A673 (cell line): ENCODE results near the gene TRDMT1. TPM values are rescaled to one million over a fixed set of nuclear protein-coding genes. Genes with fewer than 3 reads are reported as not detected.

Experiments
- BruUV-seq: library from RNA; stranded (reverse); fragments of 400-500 nt; replicated peaks from 2 replicates; lab custom pipeline; 2021; lab: Mats Ljungman, UMichigan
- CTCF ChIA-PET: fragments of 300-600 bp; sonication (Branson Sonifier 250); formaldehyde crosslinking; loops from one replicate; lab custom pipeline; 2022; ENCODE audit warnings: antibody characterized with exemption; lab: Charles Lee
- POLR2A ChIA-PET: fragments of 300-600 bp; sonication (Branson Sonifier 250); formaldehyde crosslinking; loops from one replicate; lab custom pipeline; 2022; ENCODE audit warnings: antibody characterized with exemption; ENCODE audit not compliant: low non-redundant PET; lab: Charles Lee
- DNase-seq: peaks from one replicate; pipeline ENCODE4 v3.0.0-alpha.2; 2015; ENCODE audit warnings: low spot score
- H3K27ac ChIP-seq: fragments of 200-600 bp; sonication (generic); 2 replicates; pipeline ENCODE4 v1.5.1; 2016; ENCODE audit warnings: mixed run types, low read depth, mild to moderate bottlenecking, mixed read lengths, antibody characterized with exemption, low read length; ENCODE audit not compliant: poor library complexity, severe bottlenecking
- H3K27me3 ChIP-seq: fragments of 200-600 bp; sonication (generic); replicated peaks from 2 replicates; pipeline ENCODE4 v1.6.1; 2017; ENCODE audit warnings: mixed run types, low read depth, mild to moderate bottlenecking, mixed read lengths, antibody characterized with exemption, low read length; ENCODE audit not compliant: insufficient read depth, poor library complexity
- H3K36me3 ChIP-seq: fragments of 200-600 bp; sonication (generic); 2 replicates; pipeline ENCODE4 v1.6.1; 2016; ENCODE audit warnings: mixed run types, mild to moderate bottlenecking, mixed read lengths, antibody characterized with exemption, low read length; ENCODE audit not compliant: insufficient read depth, poor library complexity, severe bottlenecking
- H3K4me1 ChIP-seq: fragments of 200-600 bp; sonication (generic); 2 replicates; pipeline ENCODE4 v1.6.1; 2017; ENCODE audit warnings: mixed run types, mild to moderate bottlenecking, mixed read lengths, antibody characterized with exemption, low read length; ENCODE audit not compliant: insufficient read depth, poor library complexity, severe bottlenecking
- H3K4me3 ChIP-seq: fragments of 200-600 bp; sonication (generic); 2 replicates; pipeline ENCODE4 v1.5.1; 2016; ENCODE audit warnings: low read depth, mixed run types, mild to moderate bottlenecking, mixed read lengths, low read length; ENCODE audit not compliant: poor library complexity, severe bottlenecking
- H3K9me3 ChIP-seq: fragments of 200-600 bp; sonication (generic); 2 replicates; pipeline ENCODE4 v1.6.1; 2016; ENCODE audit warnings: mixed run types, low read depth, mild to moderate bottlenecking, mixed read lengths, antibody characterized with exemption, low read length; ENCODE audit not compliant: poor library complexity, severe bottlenecking
- CTCF ChIP-seq: fragments of 300-800, 200-600 bp; sonication (generic); conservative IDR thresholded peaks from 2 replicates; pipeline ENCODE4 v1.5.1; 2017; ENCODE audit warnings: low read depth, mild to moderate bottlenecking, antibody characterized with exemption, low read length, moderate library complexity, mixed read lengths
- EZH2 ChIP-seq: fragments of 200-600 bp; sonication (generic); IDR thresholded peaks from 2 replicates; pipeline ENCODE4 v1.6.1; 2017; ENCODE audit warnings: borderline replicate concordance, low read depth, mild to moderate bottlenecking, mixed read lengths, antibody characterized with exemption, low read length; ENCODE audit not compliant: poor library complexity, severe bottlenecking
- intact Hi-C: fragments of 100-400 bp; cut with micrococcal nuclease; formaldehyde crosslinking; loops from one replicate; pipeline ENCODE4 v1.10.0; 2022; ENCODE audit not compliant: unreplicated experiment
- total RNA-seq: library from RNA; stranded (reverse); gene quantifications from 2 replicates; pipeline ENCODE4 v1.2.3, GENCODE V29; 2021

TRDMT1 gene
- total RNA-seq, 1 experiment from 2014 or later = 14.0 TPM

- no peak overlapping the region for H3K27ac ChIP-seq
- intact Hi-C loops = no loop called here
- no peaks in the 10 kb centered on the region for H3K9me3 ChIP-seq
- POLR2A ChIA-PET = interaction anchor here (0.6 to 0.7 kb wide), 2 partner anchors 8 to 23 kb away, joined by 3 read pairs; no protein-coding TSS in a partner anchor
- CTCF ChIA-PET = no interaction called here
- BruUV-seq = no TSS peak
- no peaks in the 10 kb centered on the region for H3K27me3 ChIP-seq
- no peak for TF ChIP-seq CTCF
- TF ChIP-seq EZH2 = no peak
- DNase-seq = peak; percentile 12
- H3K4me1 ChIP-seq = peaks cover 32% of the 10 kb centered on the region
- H3K4me3 ChIP-seq = no peak overlapping the region
- no peaks in the 10 kb centered on the region for H3K36me3 ChIP-seq
Observed at GRCh38 chr10:17138460-17139042, 62.9 kb downstream of the TRDMT1 start.

- Histone ChIP-seq H3K4me3 (no peak overlapping the region), H3K27me3 (no peaks in the 10 kb centered on the region), H3K9me3 (no peaks in the 10 kb centered on the region), H3K36me3 (no peaks in the 10 kb centered on the region), H3K4me1 (peaks cover 43% of the 10 kb centered on the region), H3K27ac (no peak overlapping the region)
- intact Hi-C loops = no loop called here
- no peak for TF ChIP-seq EZH2
- no TSS peak for BruUV-seq
- CTCF ChIA-PET = no interaction called here
- no peak for DNase-seq
- POLR2A ChIA-PET = no interaction called here
Observed at GRCh38 chr10:17134737-17135260, 66.7 kb downstream of the TRDMT1 start.

GRCh38 chr10:17134282-17134681 lies 67.2 kb downstream of the TRDMT1 start:
- TF ChIP-seq EZH2 (no peak), CTCF (no peak)
- H3K9me3 ChIP-seq = no peaks in the 10 kb centered on the region
- H3K36me3 ChIP-seq = no peaks in the 10 kb centered on the region
- no peak for DNase-seq
- peaks cover 38% of the 10 kb centered on the region for H3K4me1 ChIP-seq
- no peak overlapping the region for H3K27ac ChIP-seq
- CTCF ChIA-PET = no interaction called here
- BruUV-seq = no TSS peak
- H3K27me3 ChIP-seq = no peaks in the 10 kb centered on the region
- intact Hi-C loops = no loop called here
- no peak overlapping the region for H3K4me3 ChIP-seq
- POLR2A ChIA-PET = no interaction called here
